Inferior parietal cortex (tissue), 1 donor: Measurements from ENCODE around the gene ALDH1B1.

ENCODE experiments used
- DNase-seq: peaks from one replicate; pipeline ENCODE4 v3.0.0-alpha.2; 2016; ENCODE audit errors: extremely low spot score

Gene ALDH1B1

GRCh38 chr9:38415856-38416255 lies 23.4 kb downstream of the ALDH1B1 start:
- no peak for DNase-seq

GRCh38 chr9:38416461-38416860 lies 24.0 kb downstream of the ALDH1B1 start:
- DNase-seq, result no peak

DNA sequence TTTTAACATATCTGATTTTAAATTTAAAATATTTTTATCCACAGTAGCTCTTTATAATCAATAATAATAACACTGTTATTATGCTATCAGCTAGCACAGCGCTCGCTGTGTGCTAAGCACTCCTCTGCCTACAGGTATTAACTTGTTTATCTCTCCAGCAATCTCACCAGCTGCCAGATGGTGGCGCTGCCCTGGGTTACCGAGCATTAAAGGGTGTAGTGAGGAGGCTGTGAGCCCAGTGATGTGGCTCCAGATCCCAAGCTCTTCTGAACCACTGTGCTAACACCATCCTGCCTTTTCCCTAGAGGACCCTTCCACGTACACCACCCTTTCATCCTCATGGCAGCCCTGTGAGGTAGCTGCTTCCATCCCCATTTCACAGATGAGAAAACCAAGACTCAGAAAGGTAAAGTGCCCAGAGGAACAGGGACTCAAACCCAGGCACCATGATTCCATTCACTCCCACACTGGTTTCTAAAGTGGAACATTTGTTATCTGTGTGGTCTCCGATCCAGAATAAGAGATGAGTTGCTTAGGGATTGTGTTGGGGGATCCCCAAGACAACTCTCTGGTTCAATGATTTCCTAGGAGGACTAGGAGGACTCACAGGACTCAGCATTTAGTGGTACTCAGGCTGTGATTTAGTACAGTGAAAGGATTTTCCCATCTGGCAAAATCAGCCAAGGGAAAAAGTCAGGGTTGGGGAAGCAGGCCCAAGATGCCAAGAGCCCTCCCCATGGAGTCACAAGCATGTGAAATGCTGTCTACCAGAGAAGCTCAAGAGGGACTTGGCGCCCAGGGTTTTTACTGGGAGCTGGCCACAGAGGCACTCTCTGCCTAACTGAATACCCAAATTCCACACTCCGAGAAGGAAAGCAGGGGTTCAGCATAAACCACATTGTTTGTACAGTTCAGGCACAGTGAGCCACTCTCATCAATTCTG lies 24.8 kb downstream of the ALDH1B1 start:
- DNase-seq, result no peak

GRCh38 chr9:38418366-38418765 lies 25.9 kb downstream of the ALDH1B1 start:
- DNase-seq, result no peak

- DNase-seq, result no peak
Observed at GRCh38 chr9:38419181-38419580, 26.7 kb downstream of the ALDH1B1 start.

GRCh38 chr9:38421498-38422211 lies 29.2 kb downstream of the ALDH1B1 start:
- DNase-seq, result no peak

DNA sequence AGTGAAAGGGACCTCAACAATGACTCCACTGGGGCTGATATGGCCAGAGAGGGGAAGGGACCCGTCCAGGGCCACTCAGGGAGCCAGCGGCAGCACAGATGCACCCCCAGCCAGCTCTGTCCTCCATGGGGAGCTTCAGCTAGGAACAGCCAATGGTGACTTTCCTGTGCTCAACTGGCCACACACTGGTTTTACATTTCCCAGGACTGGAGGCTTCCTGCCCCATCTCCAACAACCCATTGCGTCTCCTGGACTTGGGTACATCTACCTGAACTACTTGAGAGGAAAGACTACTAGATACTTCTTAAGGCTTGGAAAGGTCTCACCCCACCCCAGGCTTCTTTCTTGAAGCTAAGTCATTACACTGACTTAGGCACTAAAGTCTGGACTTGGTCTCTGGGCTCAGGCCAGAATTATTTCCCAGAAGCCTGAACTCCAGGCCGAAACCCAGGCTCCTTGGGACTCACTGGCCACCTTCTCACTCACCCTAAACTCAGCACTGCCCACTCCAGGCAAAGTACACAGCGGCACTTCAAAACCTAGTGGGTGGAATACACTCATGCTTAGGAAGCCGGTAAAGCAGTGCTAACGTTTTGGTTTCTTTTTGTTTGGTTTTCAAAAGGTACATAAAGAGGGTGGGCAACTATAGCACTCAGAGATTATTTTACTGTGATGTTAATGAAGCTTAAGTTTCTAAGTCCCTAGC lies 30.2 kb downstream of the ALDH1B1 start:
- no peak for DNase-seq

- DNase-seq, result no peak
Observed at GRCh38 chr9:38423273-38423972, 30.9 kb downstream of the ALDH1B1 start.

- DNase-seq, result no peak
Observed at GRCh38 chr9:38423973-38424843, 31.7 kb downstream of the ALDH1B1 start, which contains the start of gene IGFBPL1. Gene IGFBPL1, minus strand, starts transcription at chr9:38424454. Its CDS starts 30 bp downstream, at chr9:38424424.

GRCh38 chr9:38424918-38425317 lies 32.4 kb downstream of the ALDH1B1 start:
- DNase-seq, result no peak

GRCh38 chr9:38428062-38428461 lies 35.6 kb downstream of the ALDH1B1 start:
- DNase-seq, result no peak

GRCh38 chr9:38431116-38431515 lies 38.6 kb downstream of the ALDH1B1 start:
- DNase-seq, result no peak

- peak; percentile 57 for DNase-seq
Observed at GRCh38 chr9:38432922-38433510, 40.5 kb downstream of the ALDH1B1 start.

DNA sequence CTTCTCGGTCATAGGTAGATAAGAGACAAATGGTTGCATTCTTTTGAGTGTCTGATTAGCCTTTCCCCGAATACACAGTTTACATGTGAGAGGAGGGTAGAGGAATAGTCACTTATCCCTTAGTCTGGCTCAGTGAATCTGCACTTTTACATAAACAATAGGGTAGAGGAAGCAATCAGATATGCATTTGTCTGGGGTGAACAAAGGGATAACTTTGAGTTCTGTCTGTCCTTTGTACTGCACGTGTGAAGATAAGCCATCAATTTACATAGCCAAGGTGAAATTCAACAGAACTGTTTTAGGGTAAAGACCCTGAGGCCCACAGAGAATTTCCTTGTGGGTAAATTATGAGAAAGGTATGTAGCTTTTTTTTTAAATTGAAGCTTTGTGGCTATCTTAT lies 41.9 kb downstream of the ALDH1B1 start:
- no peak for DNase-seq

DNA sequence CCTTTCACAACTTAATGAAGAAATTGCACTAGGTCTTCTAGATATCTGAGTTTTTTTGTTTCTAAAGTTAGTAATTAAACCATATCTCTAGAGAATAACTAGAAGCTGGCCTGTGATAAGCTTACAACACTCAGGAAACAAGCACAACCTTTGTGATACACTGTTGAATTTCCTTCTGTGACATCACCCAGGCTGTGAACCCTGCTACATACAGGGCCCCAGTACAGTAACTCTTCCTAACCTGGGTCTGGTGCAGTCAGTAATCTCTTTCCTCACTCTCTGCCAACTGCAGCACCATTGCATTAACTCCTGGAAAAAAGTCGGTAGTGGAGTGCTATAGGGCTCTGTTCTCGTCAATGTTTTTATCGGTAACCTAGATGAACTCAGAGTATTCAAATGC lies 42.4 kb downstream of the ALDH1B1 start:
- no peak for DNase-seq

DNA sequence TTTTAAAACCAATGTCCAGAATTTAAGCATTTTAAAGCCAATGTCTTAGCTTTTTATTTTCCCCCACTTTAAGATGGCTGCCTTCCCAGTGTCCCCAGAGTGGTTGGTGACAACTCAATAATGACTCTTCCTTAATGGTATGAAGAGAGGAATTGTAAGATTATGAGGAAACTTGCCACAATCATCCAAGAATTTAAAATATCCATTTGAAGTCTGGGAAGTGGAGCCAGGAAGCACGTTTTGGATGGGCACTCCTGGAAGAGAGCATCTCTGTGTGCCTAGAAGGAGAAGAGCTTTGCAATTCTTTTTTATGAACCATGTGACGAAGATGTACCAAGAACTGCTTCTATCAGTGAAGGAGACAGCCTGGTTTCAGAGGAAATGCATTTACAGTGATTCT lies 43.0 kb downstream of the ALDH1B1 start:
- no peak for DNase-seq

DNA sequence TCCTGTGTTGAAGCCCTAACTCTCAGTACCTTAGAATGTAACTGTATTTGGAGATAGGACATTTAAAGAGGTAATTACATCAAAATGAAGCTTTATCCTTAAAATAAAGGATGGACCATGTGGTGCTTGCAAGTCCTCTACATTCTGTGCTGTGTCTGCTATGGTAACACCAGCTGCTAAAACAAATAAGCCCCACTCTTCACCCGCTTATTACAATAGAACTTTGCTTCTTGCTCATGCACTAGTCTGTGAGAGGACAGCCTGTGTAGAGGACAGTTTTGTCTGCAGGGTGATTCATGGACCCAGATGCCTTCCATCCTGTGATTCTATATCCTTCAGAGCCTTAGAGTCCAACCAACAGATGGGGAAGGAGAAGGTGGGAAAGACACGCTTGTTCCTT lies 44.2 kb downstream of the ALDH1B1 start:
- DNase-seq, result no peak

GRCh38 chr9:38437193-38437823 lies 44.8 kb downstream of the ALDH1B1 start:
- no peak for DNase-seq

DNA sequence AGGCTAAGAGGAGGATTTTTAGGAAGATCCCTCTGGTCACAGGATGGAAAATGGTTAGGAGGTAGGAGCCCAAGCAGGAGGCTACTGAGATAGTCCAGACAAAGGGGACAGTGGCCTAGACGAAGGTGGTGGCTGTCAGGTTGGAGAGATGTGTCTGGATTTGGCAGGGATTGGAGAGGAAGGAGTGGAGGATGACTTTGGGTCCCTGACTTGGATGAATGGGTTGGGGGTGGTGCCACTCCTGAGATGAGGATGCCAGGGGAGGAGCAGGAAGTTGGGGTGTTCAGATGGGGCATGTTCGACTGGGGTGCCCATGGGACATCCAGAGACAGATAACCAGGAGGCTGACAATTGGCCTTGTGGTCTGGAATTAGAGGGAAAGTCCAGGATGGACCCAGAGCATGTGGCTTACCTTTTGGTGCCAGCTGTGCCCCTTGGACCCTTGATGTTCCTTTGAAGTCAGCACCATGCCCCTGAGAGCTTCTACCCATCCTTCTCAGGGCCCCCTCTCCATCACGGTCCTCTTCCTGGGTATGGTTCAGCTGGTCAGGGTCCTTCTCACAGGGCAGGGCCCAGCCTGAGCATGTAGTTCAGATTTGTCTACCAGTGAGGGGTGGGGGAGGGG lies 46.9 kb downstream of the ALDH1B1 start:
- no peak for DNase-seq
